ENCODE data around the gene HNRNPAB.
"Not testable (repeated sequence)": the region's sequence is repeated elsewhere in the genome, so short reads cannot be mapped to it uniquely, and the experiment has no call there.

The HNRNPAB gene

DNA sequence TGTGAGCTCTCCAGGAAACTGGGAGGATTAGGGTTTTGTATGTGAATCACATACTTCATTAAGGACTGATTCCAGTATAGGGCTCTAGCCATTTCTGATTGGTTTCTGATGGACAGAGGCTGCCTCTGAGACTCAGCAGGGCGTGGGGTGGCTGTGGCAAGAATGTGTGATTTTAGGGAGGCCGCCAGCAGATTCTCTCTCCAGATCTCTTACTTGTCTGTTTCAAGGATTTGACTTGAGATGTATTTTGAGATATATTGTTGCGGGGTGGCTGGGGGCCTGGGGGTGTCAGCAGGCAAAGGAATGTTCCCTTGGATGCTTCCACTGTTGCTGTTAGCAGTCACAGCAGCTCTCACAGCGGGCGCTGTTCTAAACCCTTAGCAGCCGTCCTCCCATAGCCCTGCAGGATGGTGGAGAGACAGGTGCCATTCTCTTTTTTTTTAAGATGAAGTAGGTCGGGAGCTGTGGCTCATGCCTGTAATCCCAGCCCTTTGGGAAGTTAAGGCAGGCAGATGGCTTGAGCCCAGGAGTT is 8.0 kb upstream of the HNRNPAB start:
- DNase-seq (ENCODE audit: insufficient read length, low spot score) (no peak), FAIRE-seq (no peak)
- TF ChIP-seq, protein P1, sequence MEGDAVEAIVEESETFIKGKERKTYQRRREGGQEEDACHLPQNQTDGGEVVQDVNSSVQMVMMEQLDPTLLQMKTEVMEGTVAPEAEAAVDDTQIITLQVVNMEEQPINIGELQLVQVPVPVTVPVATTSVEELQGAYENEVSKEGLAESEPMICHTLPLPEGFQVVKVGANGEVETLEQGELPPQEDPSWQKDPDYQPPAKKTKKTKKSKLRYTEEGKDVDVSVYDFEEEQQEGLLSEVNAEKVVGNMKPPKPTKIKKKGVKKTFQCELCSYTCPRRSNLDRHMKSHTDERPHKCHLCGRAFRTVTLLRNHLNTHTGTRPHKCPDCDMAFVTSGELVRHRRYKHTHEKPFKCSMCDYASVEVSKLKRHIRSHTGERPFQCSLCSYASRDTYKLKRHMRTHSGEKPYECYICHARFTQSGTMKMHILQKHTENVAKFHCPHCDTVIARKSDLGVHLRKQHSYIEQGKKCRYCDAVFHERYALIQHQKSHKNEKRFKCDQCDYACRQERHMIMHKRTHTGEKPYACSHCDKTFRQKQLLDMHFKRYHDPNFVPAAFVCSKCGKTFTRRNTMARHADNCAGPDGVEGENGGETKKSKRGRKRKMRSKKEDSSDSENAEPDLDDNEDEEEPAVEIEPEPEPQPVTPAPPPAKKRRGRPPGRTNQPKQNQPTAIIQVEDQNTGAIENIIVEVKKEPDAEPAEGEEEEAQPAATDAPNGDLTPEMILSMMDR (IDR thresholded peaks at IDR 0.05; ENCODE audit: insufficient read depth, missing control alignments): no peak

DNA sequence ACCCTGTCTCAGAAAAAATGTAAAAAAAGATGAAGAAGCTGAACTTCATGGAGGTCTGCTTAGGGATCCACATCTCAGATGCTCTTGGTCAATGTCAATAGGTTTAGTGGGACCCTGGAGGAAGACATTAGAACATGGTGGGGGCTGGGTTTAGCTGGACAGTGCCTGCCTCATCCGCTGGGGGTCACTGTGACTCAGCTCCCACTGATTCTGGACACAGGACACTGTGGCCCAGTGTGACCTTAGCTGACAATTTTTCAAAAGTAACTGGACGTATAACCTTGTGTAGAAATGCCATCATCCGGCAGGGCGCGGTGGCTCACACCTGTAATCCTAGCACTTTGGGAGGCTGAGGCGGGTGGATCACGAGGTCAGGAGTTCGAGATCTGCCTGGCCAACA is 7.3 kb upstream of the HNRNPAB start:
- FAIRE-seq (no peak), DNase-seq (ENCODE audit: insufficient read length, low spot score) (no peak)
- TF ChIP-seq, protein P1 (IDR thresholded peaks at IDR 0.05; ENCODE audit: insufficient read depth, missing control alignments): no peak

DNA sequence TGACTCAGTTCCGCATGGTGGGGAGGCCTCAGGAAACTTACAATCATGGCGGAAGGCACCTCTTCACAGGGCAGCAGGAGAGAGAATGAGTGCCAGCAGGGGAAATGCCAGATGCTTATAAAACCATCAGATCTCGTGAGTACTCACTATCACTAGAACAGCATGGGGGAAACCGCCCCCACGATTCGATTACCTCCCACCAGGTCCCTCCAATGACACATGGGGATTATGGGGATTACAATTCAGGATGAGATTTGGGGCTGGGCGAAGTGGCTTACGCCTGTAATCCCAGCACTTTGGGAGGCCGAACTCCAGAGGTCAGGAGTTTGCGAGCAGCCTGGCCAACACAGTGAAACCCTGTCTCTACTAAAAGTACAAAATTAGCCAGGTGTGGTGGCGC is 6.2 kb upstream of the HNRNPAB start:
- not testable (repeated sequence) for DNase-seq (ENCODE audit: insufficient read length, low spot score); FAIRE-seq

GRCh38 chr5:178198706-178199105 is 5.6 kb upstream of the HNRNPAB start:
- no peak for DNase-seq (ENCODE audit: insufficient read length, low spot score)
- no peak for FAIRE-seq
- TF ChIP-seq, protein P1 (IDR thresholded peaks at IDR 0.05; ENCODE audit: insufficient read depth, missing control alignments): no peak

GRCh38 chr5:178199581-178200434 is 4.5 kb upstream of the HNRNPAB start:
- no peak for DNase-seq (ENCODE audit: insufficient read length, low spot score)

GRCh38 chr5:178201221-178201926 is 3.0 kb upstream of the HNRNPAB start:
- FAIRE-seq: no peak
- no peak for DNase-seq (ENCODE audit: insufficient read length, low spot score)
- TF ChIP-seq, protein P1 (IDR thresholded peaks at IDR 0.05; ENCODE audit: insufficient read depth, missing control alignments): no peak

More at GRCh38 chr5:178199581-178200434, 4.5 kb upstream of the HNRNPAB start:
- TF ChIP-seq, protein P1 (IDR thresholded peaks at IDR 0.05; ENCODE audit: insufficient read depth, missing control alignments): no peak
- no peak for FAIRE-seq

DNA sequence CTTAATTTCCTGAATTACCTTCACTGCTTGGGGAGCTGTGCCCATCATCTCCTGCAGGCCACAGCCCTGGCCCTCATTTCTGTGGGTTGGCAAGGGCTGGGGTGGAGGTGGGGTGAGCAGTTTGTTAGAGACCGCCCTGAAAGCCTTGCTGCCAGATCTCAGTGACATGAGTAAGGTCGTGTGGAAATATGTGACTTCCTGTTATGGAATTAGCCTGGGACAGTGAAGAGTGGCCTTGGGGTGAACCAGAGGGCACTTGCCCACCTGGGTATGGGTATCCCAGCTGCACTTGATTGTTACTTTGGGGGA is 2.5 kb upstream of the HNRNPAB start:
- TF ChIP-seq, protein P1 (IDR thresholded peaks at IDR 0.05; ENCODE audit: insufficient read depth, missing control alignments): no peak
- no peak for FAIRE-seq

More for the DNA sequence above, 2.5 kb upstream of the HNRNPAB start:
- no peak for DNase-seq (ENCODE audit: insufficient read length, low spot score)
